DOHH2 (cell line): ENCODE measurements around the gene FGF3.

Experiments
- EZH2phosphoT487 ChIP-seq: fragments of 200-600 bp; sonication (generic); IDR thresholded peaks from 2 replicates; pipeline ENCODE4 v1.6.1; 2017; ENCODE audit warnings: borderline replicate concordance, mild to moderate bottlenecking, antibody characterized with exemption, low read length, moderate library complexity, mixed read lengths
- TF ChIP-seq, protein P1 (sequence below): fragments of 200-600 bp; sonication (generic); IDR thresholded peaks from one replicate; pipeline ENCODE4 v1.5.1; 2014; ENCODE audit warnings: antibody characterized with exemption, mild to moderate bottlenecking, low read depth, low read length; ENCODE audit not compliant: poor library complexity, severe bottlenecking

DNA sequence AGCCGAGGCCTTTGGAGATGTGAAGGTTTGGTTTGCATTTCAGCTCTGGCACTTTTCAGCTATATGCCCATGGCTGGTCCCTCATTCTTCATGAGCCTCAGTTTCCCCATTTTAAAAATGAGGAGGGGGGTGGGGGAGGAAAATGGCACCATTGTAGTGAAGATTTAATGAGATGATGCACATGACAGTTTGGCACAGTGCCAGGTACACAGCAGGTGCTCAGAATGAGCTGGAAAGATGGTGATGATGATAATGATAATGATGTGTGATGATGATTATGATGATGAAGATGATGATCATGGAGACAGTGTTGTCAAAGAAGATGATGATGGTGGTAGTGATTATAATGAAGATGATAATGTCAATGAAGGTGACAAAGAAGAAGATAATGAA, 24.3 kb upstream of the FGF3 start:
- TF ChIP-seq, protein P1, sequence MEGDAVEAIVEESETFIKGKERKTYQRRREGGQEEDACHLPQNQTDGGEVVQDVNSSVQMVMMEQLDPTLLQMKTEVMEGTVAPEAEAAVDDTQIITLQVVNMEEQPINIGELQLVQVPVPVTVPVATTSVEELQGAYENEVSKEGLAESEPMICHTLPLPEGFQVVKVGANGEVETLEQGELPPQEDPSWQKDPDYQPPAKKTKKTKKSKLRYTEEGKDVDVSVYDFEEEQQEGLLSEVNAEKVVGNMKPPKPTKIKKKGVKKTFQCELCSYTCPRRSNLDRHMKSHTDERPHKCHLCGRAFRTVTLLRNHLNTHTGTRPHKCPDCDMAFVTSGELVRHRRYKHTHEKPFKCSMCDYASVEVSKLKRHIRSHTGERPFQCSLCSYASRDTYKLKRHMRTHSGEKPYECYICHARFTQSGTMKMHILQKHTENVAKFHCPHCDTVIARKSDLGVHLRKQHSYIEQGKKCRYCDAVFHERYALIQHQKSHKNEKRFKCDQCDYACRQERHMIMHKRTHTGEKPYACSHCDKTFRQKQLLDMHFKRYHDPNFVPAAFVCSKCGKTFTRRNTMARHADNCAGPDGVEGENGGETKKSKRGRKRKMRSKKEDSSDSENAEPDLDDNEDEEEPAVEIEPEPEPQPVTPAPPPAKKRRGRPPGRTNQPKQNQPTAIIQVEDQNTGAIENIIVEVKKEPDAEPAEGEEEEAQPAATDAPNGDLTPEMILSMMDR: no peak
- no peak for TF ChIP-seq EZH2phosphoT487
